Measurements from ENCODE around the gene KCNQ1. TPM values are rescaled to one million over a fixed set of nuclear protein-coding genes. Genes with fewer than 3 reads are reported as not detected.

KCNQ1 gene
- total RNA-seq, 3 donors from 2014 or later (not counting 1 experiment from before 2014, with no cell fraction given) = 1.9 to 7.8 (median 3.3) TPM

DNA sequence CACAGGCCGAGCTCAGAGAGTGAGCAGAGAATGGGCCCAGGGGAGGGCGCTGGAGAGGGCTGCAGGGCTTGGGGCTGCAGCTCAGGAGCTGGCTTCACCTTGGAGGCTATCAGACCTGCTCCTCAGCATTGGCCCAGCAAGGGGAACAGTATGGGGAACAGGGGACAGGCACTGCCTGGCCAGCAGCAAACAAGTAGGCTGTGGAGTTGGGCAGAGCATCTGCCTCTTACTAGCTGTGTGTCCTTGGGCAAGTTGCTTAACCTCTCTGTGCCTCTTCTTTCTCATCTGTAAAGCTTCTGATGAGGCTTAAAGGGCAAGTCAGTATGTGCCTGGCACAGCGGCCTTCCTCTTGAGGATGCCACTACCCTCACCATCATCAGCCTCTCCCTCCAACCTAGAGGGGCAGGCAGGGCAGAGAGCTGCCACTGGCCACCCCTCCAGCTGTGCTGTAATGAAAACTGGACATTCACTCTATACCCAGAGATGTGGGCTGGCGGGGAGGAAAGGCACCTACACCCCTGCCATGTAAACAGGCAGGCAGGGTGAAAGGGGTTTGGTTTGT, 448.2 kb downstream of the KCNQ1 start:
- no peak for TF ChIP-seq CTCF (IDR thresholded peaks at IDR 0.05)
- H3K36me3 ChIP-seq (ENCODE audit: control insufficient read depth, insufficient read depth, low read length) = no peaks in the 10 kb centered on the region
- H3K4me3 ChIP-seq (ENCODE audit: low read length) = no peak overlapping the region
- H3K9me3 Mint-ChIP-seq = no peaks in the 10 kb centered on the region
- intact Hi-C loops (cut with micrococcal nuclease) = loop anchor here (1.0 kb wide), 1 partner anchor 361 kb away; no protein-coding TSS in a partner anchor
- H3K9me3 ChIP-seq (ENCODE audit: control insufficient read depth, insufficient read depth, low read length) = no peaks in the 10 kb centered on the region
- H3K27me3 ChIP-seq (ENCODE audit: control insufficient read depth, insufficient read depth, low read length) = no peaks in the 10 kb centered on the region
- peaks cover 24 to 45% of the 10 kb centered on the region in 2 donors for H3K4me1 Mint-ChIP-seq
- 32% methylated on average over 3 of the region's 4 CpGs for WGBS (ENCODE audit: insufficient coverage)
- no peaks in the 10 kb centered on the region for H3K27me3 Mint-ChIP-seq (ENCODE audit: low read depth in 2 of 2)
- ATAC-seq = peak; percentile 76 to 77 (median 77)
- peak overlapping the region; percentile 81 for H3K4me3 Mint-ChIP-seq
- peak overlapping the region; percentile 48 for H3K27ac ChIP-seq (ENCODE audit: low read length)
- no peaks in the 10 kb centered on the region for H3K36me3 Mint-ChIP-seq
- H3K4me1 ChIP-seq (ENCODE audit: control insufficient read depth, insufficient read depth, low read length) = peaks cover 41% of the 10 kb centered on the region
- peak overlapping the region; percentile 74 to 83 for H3K27ac Mint-ChIP-seq
- DNase-seq = peak; percentile 53 to 72

DNA sequence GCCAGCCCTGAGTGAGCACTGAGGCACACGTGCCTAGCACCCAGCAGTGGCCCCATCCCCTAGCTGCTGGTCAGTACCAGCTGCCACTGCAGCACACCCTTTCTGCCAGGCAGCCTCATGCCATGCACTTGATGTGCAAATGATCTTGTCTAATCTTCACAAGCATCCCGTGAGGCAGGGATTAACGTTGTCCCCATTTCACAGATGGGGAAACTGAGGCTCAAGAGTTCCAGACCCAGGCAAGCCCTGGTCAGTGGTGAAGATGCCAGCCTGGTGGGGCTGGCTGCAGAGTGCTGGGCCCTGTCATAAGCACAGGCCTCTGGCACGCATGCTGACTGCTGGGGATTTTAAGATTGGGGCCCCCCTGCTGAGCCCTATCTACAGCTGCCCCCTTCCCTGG, 449.1 kb downstream of the KCNQ1 start:
- ATAC-seq (no peak), DNase-seq (no peak)
- peaks cover 26 to 48% of the 10 kb centered on the region in 2 donors for H3K4me1 Mint-ChIP-seq
- H3K27ac Mint-ChIP-seq = peak overlapping the region; percentile 74 to 83
- H3K9me3 ChIP-seq (ENCODE audit: control insufficient read depth, insufficient read depth, low read length) = no peaks in the 10 kb centered on the region
- no peaks in the 10 kb centered on the region for H3K9me3 Mint-ChIP-seq
- H3K27me3 ChIP-seq (ENCODE audit: control insufficient read depth, insufficient read depth, low read length) = no peaks in the 10 kb centered on the region
- H3K36me3 ChIP-seq (ENCODE audit: control insufficient read depth, insufficient read depth, low read length) = no peaks in the 10 kb centered on the region
- 94% methylated on average over 4 of the region's 4 CpGs for WGBS (ENCODE audit: insufficient coverage)
- peak overlapping the region; percentile 37 for H3K4me3 Mint-ChIP-seq
- intact Hi-C loops (cut with micrococcal nuclease) = no loop called here
- H3K36me3 Mint-ChIP-seq = no peaks in the 10 kb centered on the region
- no peak for TF ChIP-seq CTCF (IDR thresholded peaks at IDR 0.05)
- H3K4me1 ChIP-seq (ENCODE audit: control insufficient read depth, insufficient read depth, low read length) = peaks cover 45% of the 10 kb centered on the region
- H3K27ac ChIP-seq (ENCODE audit: low read length) = no peak overlapping the region
- H3K4me3 ChIP-seq (ENCODE audit: low read length) = no peak overlapping the region
- no peaks in the 10 kb centered on the region for H3K27me3 Mint-ChIP-seq (ENCODE audit: low read depth in 2 of 2)

DNA sequence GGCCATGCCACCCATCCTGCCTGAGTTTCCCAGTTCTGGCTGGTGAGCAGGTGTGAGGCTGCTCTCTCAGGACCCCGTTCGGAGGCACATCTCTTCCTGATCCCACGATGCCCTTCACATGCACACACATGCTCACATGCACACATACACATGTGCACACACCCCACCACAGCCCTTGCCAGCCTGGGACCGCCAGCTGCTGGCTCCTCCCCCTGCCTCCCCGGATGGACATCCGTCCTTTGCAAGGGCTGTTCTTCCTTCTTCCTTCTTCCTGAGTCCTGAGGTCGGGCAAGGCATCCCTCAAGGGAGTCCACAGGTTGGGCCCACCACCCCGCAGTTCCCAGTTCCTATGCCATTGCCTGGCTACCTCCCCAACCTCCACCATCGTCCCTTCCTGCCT, 451.2 kb downstream of the KCNQ1 start:
- no peak for TF ChIP-seq CTCF (IDR thresholded peaks at IDR 0.05)
- Histone ChIP-seq H3K9me3 (ENCODE audit: control insufficient read depth, insufficient read depth, low read length) (no peaks in the 10 kb centered on the region), H3K27ac (ENCODE audit: low read length) (no peak overlapping the region), H3K4me1 (ENCODE audit: control insufficient read depth, insufficient read depth, low read length) (peaks cover 55% of the 10 kb centered on the region), H3K4me3 (ENCODE audit: low read length) (no peak overlapping the region), H3K36me3 (ENCODE audit: control insufficient read depth, insufficient read depth, low read length) (no peaks in the 10 kb centered on the region), H3K27me3 (ENCODE audit: control insufficient read depth, insufficient read depth, low read length) (no peaks in the 10 kb centered on the region)
- intact Hi-C loops (cut with micrococcal nuclease) = loop anchor here (5.0 kb wide), 1 partner anchor 36 kb away; no protein-coding TSS in a partner anchor
- H3K9me3 Mint-ChIP-seq = no peaks in the 10 kb centered on the region
- 83% methylated on average over 8 of the region's 9 CpGs for WGBS (ENCODE audit: insufficient coverage)
- ATAC-seq (no peak), DNase-seq (no peak)
- no peak overlapping the region for H3K4me3 Mint-ChIP-seq
- no peaks in the 10 kb centered on the region for H3K27me3 Mint-ChIP-seq (ENCODE audit: low read depth in 2 of 2)
- H3K27ac Mint-ChIP-seq = peak overlapping the region; percentile 41 to 99
- peaks cover 41 to 63% of the 10 kb centered on the region in 2 donors for H3K4me1 Mint-ChIP-seq
- no peaks in the 10 kb centered on the region for H3K36me3 Mint-ChIP-seq

DNA sequence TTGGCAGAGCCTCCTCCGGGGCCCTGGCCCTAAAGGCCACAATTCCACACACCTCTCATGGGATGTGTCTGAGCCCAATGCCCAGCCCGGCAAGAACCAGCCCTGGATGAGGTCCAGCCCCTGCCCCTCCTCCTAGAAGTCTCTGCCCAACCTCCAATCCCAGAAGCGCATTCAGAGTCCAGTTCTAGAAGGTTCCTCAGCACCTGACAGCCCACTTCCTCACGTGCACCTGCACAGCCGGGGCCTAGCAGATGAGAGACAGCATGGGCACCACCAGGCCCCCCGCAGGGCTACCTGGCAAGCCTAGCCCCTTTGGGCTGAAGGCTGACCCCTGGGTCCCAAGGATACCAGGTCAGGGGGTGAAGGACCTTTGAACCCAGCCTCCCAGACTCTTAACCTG, 452.2 kb downstream of the KCNQ1 start:
- Histone ChIP-seq H3K36me3 (ENCODE audit: control insufficient read depth, insufficient read depth, low read length) (no peaks in the 10 kb centered on the region), H3K27me3 (ENCODE audit: control insufficient read depth, insufficient read depth, low read length) (no peaks in the 10 kb centered on the region), H3K4me3 (ENCODE audit: low read length) (no peak overlapping the region), H3K9me3 (ENCODE audit: control insufficient read depth, insufficient read depth, low read length) (no peaks in the 10 kb centered on the region), H3K4me1 (ENCODE audit: control insufficient read depth, insufficient read depth, low read length) (peaks cover 53% of the 10 kb centered on the region), H3K27ac (ENCODE audit: low read length) (no peak overlapping the region)
- H3K27ac Mint-ChIP-seq = peak overlapping the region; percentile 41 to 99
- H3K9me3 Mint-ChIP-seq = no peaks in the 10 kb centered on the region
- H3K4me1 Mint-ChIP-seq = peaks cover 39 to 62% of the 10 kb centered on the region in 2 donors
- ATAC-seq (no peak), DNase-seq (no peak)
- no peak for TF ChIP-seq CTCF (IDR thresholded peaks at IDR 0.05)
- no peaks in the 10 kb centered on the region for H3K27me3 Mint-ChIP-seq (ENCODE audit: low read depth in 2 of 2)
- intact Hi-C loops (cut with micrococcal nuclease) = loop anchor here (5.0 kb wide), 1 partner anchor 35 kb away; no protein-coding TSS in a partner anchor
- 93% methylated on average over 6 of the region's 6 CpGs for WGBS (ENCODE audit: insufficient coverage)
- H3K4me3 Mint-ChIP-seq = no peak overlapping the region
- H3K36me3 Mint-ChIP-seq = no peaks in the 10 kb centered on the region
